ENCODE data around the gene TIAM1.

TIAM1 gene

GRCh38 chr21:31090376-31090775 lies 253.7 kb downstream of the TIAM1 start:
- TF ChIP-seq CTCF (conservative IDR thresholded peaks at IDR 0.05; ENCODE audit: control insufficient read depth, insufficient read depth, low read depth, low read length): no peak
- DNase-seq (ENCODE audit: low read depth): no peak

GRCh38 chr21:31088474-31088751 lies 255.6 kb downstream of the TIAM1 start:
- DNase-seq (ENCODE audit: low read depth): no peak
- no peak overlapping the region for H3K4me3 ChIP-seq (ENCODE audit: control insufficient read depth, low read depth, low read length)

More at GRCh38 chr21:31090376-31090775, 253.7 kb downstream of the TIAM1 start:
- H3K4me3 ChIP-seq (ENCODE audit: control insufficient read depth, low read depth, low read length): no peak overlapping the region

GRCh38 chr21:31087639-31088473 lies 256.2 kb downstream of the TIAM1 start:
- no peak for TF ChIP-seq CTCF (conservative IDR thresholded peaks at IDR 0.05; ENCODE audit: control insufficient read depth, insufficient read depth, low read depth, low read length)
- DNase-seq (ENCODE audit: low read depth): no peak
- H3K4me3 ChIP-seq (ENCODE audit: control insufficient read depth, low read depth, low read length): no peak overlapping the region

More at GRCh38 chr21:31088474-31088751, 255.6 kb downstream of the TIAM1 start:
- no peak for TF ChIP-seq CTCF (conservative IDR thresholded peaks at IDR 0.05; ENCODE audit: control insufficient read depth, insufficient read depth, low read depth, low read length)

GRCh38 chr21:31084689-31085088 lies 259.4 kb downstream of the TIAM1 start:
- DNase-seq (ENCODE audit: low read depth): no peak
- TF ChIP-seq CTCF (conservative IDR thresholded peaks at IDR 0.05; ENCODE audit: control insufficient read depth, insufficient read depth, low read depth, low read length): no peak
- H3K4me3 ChIP-seq (ENCODE audit: control insufficient read depth, low read depth, low read length): no peak overlapping the region

- DNase-seq (ENCODE audit: low read depth): no peak
- TF ChIP-seq CTCF (conservative IDR thresholded peaks at IDR 0.05; ENCODE audit: control insufficient read depth, insufficient read depth, low read depth, low read length): no peak
- H3K4me3 ChIP-seq (ENCODE audit: control insufficient read depth, low read depth, low read length): no peak overlapping the region
Measured at GRCh38 chr21:31078796-31079195, 265.3 kb downstream of the TIAM1 start.

GRCh38 chr21:31078216-31078615 lies 265.8 kb downstream of the TIAM1 start:
- no peak overlapping the region for H3K4me3 ChIP-seq (ENCODE audit: control insufficient read depth, low read depth, low read length)
- DNase-seq (ENCODE audit: low read depth): no peak
- TF ChIP-seq CTCF (conservative IDR thresholded peaks at IDR 0.05; ENCODE audit: control insufficient read depth, insufficient read depth, low read depth, low read length): no peak
